HepG2 (cell line): ENCODE data around the gene MTFP1. TPM values are rescaled to one million over a fixed set of nuclear protein-coding genes. Genes with fewer than 3 reads are reported as not detected.
A peak's percentile ranks its signal among the peaks of the same experiment; 100 is the strongest.

Experiments used
- ATF7 ChIP-seq, 2 experiments: fragments of 450-650 bp in 1 of 2; sonication (generic) in 1 of 2; formaldehyde crosslinking in 1 of 2; IDR thresholded peaks; 2 replicates each; pipeline versions ENCODE4 v1.4.0 to v1.6.1; 2016 to 2020; ENCODE audit warnings: antibody characterized with exemption in 1 of 2, mild to moderate bottlenecking in 1 of 2, missing genetic modification reagents in 1 of 2
- HOXA7 ChIP-seq: sonication (generic); formaldehyde crosslinking; IDR thresholded peaks from 2 replicates; pipeline ENCODE4 v1.8.1; 2022; ENCODE audit warnings: mild to moderate bottlenecking, missing genetic modification reagents, moderate library complexity
- KLF11 ChIP-seq: IDR thresholded peaks from 2 replicates; pipeline ENCODE4 v1.6.1; 2016; ENCODE audit warnings: missing compliant biosample characterization
- NCOA1 ChIP-seq: sonication (generic); formaldehyde crosslinking; IDR thresholded peaks from 2 replicates; pipeline ENCODE4 v1.9.0; 2021; ENCODE audit warnings: missing genetic modification reagents
- ONECUT2 ChIP-seq: sonication (generic); formaldehyde crosslinking; IDR thresholded peaks from 2 replicates; pipeline ENCODE4 v1.4.0; 2020; ENCODE audit warnings: missing genetic modification reagents
- RNF2 ChIP-seq: fragments of 450-650 bp; conservative IDR thresholded peaks from 2 replicates; pipeline ENCODE4 v1.6.1; 2016; ENCODE audit warnings: low read depth
- SNAI1 ChIP-seq: sonication (generic); formaldehyde crosslinking; IDR thresholded peaks from 2 replicates; pipeline ENCODE4 v1.5.0; 2020; ENCODE audit warnings: mild to moderate bottlenecking, missing genetic modification reagents, borderline replicate concordance
- TBX2 ChIP-seq: sonication (generic); formaldehyde crosslinking; IDR thresholded peaks from 2 replicates; pipeline ENCODE4 v1.5.0; 2020; ENCODE audit warnings: missing genetic modification reagents, mild to moderate bottlenecking, borderline replicate concordance
- ZNF143 ChIP-seq: sonication (generic); formaldehyde crosslinking; IDR thresholded peaks from 2 replicates; pipeline ENCODE4 v1.4.0; 2020; ENCODE audit warnings: missing genetic modification reagents
- ZNF232 ChIP-seq: sonication (generic); formaldehyde crosslinking; IDR thresholded peaks from 2 replicates; pipeline ENCODE4 v1.4.0; 2020; ENCODE audit warnings: missing genetic modification reagents, borderline replicate concordance
- ZNF296 ChIP-seq: sonication (generic); formaldehyde crosslinking; conservative IDR thresholded peaks from 2 replicates; pipeline ENCODE4 v1.5.0; 2020; ENCODE audit warnings: mild to moderate bottlenecking, missing genetic modification reagents
- ZNF33B ChIP-seq: sonication (generic); formaldehyde crosslinking; IDR thresholded peaks from 2 replicates; pipeline ENCODE4 v1.5.1; 2020; ENCODE audit warnings: mild to moderate bottlenecking, missing genetic modification reagents
- ZNF530 ChIP-seq: sonication (generic); formaldehyde crosslinking; IDR thresholded peaks from 2 replicates; pipeline ENCODE4 v1.5.0; 2020; ENCODE audit warnings: low read depth, mild to moderate bottlenecking, missing genetic modification reagents
- ZNF563 ChIP-seq: sonication (generic); formaldehyde crosslinking; IDR thresholded peaks from 2 replicates; pipeline ENCODE4 v1.8.0; 2022; ENCODE audit warnings: mild to moderate bottlenecking, moderate library complexity, missing genetic modification reagents
- polyA plus RNA-seq, 8 experiments: library from polyadenylated mRNA; depleted of rRNA in 3 of 8; stranded (reverse) in 7 of 8; unstranded in 1 of 8; fragments of >200 nt; fragmentation: Illumina TruSeq in 4 of 8; extraction: Trizol in 4 of 8; gene quantifications; 2 replicates each; pipeline versions ENCODE4 v1.2.1 to v1.2.3, GENCODE V29; 2011 to 2016; ENCODE audit warnings: low read depth in 4 of 8, missing spikeins in 1 of 8, mixed read lengths in 1 of 8; ENCODE audit not compliant: insufficient read depth in 1 of 8
- total RNA-seq, 5 experiments: library from RNA; depleted of rRNA; stranded (reverse); fragments of >200 nt; fragmentation: Illumina TruSeq; extraction: Trizol; gene quantifications; 2 replicates each; pipeline ENCODE4 v1.2.3, GENCODE V29; 2016; ENCODE audit warnings: low read depth in 1 of 5
- TF ChIP-seq, protein P1 (sequence below), 2 experiments: sonication (generic) in 1 of 2; formaldehyde crosslinking in 1 of 2; IDR thresholded peaks; 2 replicates each; pipeline versions ENCODE4 v1.6.1 to v1.9.0; 2014 to 2022; ENCODE audit warnings: antibody characterized with exemption in 1 of 2, borderline replicate concordance in 1 of 2, inconsistent platforms in 1 of 2, low read depth in 1 of 2, missing genetic modification reagents in 1 of 2
- TF ChIP-seq, protein P2 (sequence below): sonication (generic); formaldehyde crosslinking; IDR thresholded peaks from 2 replicates; pipeline ENCODE4 v1.4.0; 2020; ENCODE audit warnings: mild to moderate bottlenecking, missing genetic modification reagents
- TF ChIP-seq, protein P3 (sequence below): sonication (generic); formaldehyde crosslinking; IDR thresholded peaks from 2 replicates; pipeline ENCODE4 v1.4.0; 2020; ENCODE audit warnings: missing genetic modification reagents
- TF ChIP-seq, protein P4 (sequence below): sonication (generic); formaldehyde crosslinking; IDR thresholded peaks from 2 replicates; pipeline ENCODE4 v1.5.0; 2020; ENCODE audit warnings: mild to moderate bottlenecking, missing genetic modification reagents

MTFP1 gene
- total and polyA plus RNA-seq, 2 of the 13 experiments (the other 11 are each of a cell fraction or from before 2014, with no cell fraction given): 29.5 to 45.6 TPM

DNA sequence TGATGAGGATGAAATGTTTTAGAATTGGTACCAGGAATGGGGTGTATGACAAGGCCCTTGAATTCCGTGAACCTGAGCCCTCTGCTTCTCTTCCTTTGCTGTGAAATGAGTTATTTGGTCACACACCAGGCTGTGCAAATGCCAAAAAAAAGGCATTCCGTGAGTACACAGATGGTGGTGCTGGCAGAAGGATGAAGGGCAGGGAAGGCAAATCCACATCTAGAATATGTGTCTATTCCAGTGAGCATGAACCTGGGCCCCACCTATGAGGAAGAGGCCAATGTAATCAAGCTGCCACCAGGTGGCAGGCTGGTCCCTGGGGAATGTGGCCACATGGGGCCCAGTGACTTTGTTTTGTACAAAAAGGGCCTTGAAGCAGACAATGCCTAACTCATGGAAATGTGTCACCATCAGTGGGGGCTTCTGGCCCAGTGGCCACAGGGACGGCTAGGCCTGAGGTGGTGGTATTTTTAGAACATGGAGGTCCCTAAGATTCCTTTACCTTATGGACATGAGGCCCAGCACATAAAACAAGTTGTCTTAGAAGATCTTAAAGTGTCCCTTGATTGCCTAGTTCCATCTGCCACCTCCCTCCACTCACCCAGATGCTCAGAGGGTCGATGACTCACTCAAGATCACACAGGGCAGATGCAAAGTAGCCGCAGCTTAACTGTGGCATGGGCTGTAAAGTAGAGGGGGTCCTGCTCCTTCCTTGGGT, 34.4 kb upstream of the MTFP1 start (continued):
- TF ChIP-seq, protein P1, sequence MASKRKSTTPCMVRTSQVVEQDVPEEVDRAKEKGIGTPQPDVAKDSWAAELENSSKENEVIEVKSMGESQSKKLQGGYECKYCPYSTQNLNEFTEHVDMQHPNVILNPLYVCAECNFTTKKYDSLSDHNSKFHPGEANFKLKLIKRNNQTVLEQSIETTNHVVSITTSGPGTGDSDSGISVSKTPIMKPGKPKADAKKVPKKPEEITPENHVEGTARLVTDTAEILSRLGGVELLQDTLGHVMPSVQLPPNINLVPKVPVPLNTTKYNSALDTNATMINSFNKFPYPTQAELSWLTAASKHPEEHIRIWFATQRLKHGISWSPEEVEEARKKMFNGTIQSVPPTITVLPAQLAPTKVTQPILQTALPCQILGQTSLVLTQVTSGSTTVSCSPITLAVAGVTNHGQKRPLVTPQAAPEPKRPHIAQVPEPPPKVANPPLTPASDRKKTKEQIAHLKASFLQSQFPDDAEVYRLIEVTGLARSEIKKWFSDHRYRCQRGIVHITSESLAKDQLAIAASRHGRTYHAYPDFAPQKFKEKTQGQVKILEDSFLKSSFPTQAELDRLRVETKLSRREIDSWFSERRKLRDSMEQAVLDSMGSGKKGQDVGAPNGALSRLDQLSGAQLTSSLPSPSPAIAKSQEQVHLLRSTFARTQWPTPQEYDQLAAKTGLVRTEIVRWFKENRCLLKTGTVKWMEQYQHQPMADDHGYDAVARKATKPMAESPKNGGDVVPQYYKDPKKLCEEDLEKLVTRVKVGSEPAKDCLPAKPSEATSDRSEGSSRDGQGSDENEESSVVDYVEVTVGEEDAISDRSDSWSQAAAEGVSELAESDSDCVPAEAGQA (IDR thresholded peaks at IDR 0.05; ENCODE audit: low read depth): no peak
- TF ChIP-seq, protein P1 (CRISPR knock-in tag; IDR thresholded peaks at IDR 0.05; ENCODE audit: borderline replicate concordance): no peak
- TF ChIP-seq TBX2 (CRISPR knock-in tag) (peak; percentile 37; the same call in 1 of the 2 replicates), KLF11 (CRISPR knock-in tag) (no peak), RNF2 (no peak), ZNF530 (CRISPR knock-in tag) (no peak), ATF7 (IDR thresholded peaks at IDR 0.05) (no peak), ATF7 (CRISPR knock-in tag; IDR thresholded peaks at IDR 0.05) (no peak), ZNF296 (CRISPR knock-in tag) (no peak), NCOA1 (CRISPR knock-in tag) (no peak), SNAI1 (CRISPR knock-in tag) (no peak), ZNF232 (CRISPR knock-in tag) (no peak), HOXA7 (CRISPR knock-in tag) (no peak), ZNF33B (CRISPR knock-in tag) (no peak), ZNF143 (CRISPR knock-in tag) (no peak), ONECUT2 (CRISPR knock-in tag) (no peak), ZNF563 (CRISPR knock-in tag) (no peak)
- TF ChIP-seq, protein P2, sequence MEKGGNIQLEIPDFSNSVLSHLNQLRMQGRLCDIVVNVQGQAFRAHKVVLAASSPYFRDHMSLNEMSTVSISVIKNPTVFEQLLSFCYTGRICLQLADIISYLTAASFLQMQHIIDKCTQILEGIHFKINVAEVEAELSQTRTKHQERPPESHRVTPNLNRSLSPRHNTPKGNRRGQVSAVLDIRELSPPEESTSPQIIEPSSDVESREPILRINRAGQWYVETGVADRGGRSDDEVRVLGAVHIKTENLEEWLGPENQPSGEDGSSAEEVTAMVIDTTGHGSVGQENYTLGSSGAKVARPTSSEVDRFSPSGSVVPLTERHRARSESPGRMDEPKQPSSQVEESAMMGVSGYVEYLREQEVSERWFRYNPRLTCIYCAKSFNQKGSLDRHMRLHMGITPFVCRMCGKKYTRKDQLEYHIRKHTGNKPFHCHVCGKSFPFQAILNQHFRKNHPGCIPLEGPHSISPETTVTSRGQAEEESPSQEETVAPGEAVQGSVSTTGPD (CRISPR knock-in tag): no peak
- TF ChIP-seq, protein P3, sequence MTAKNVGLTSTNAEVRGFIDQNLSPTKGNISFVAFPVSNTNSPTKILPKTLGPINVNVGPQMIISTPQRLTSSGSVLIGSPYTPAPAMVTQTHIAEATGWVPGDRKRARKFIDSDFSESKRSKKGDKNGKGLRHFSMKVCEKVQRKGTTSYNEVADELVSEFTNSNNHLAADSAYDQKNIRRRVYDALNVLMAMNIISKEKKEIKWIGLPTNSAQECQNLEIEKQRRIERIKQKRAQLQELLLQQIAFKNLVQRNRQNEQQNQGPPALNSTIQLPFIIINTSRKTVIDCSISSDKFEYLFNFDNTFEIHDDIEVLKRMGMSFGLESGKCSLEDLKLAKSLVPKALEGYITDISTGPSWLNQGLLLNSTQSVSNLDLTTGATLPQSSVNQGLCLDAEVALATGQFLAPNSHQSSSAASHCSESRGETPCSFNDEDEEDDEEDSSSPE: no peak
- TF ChIP-seq, protein P4, sequence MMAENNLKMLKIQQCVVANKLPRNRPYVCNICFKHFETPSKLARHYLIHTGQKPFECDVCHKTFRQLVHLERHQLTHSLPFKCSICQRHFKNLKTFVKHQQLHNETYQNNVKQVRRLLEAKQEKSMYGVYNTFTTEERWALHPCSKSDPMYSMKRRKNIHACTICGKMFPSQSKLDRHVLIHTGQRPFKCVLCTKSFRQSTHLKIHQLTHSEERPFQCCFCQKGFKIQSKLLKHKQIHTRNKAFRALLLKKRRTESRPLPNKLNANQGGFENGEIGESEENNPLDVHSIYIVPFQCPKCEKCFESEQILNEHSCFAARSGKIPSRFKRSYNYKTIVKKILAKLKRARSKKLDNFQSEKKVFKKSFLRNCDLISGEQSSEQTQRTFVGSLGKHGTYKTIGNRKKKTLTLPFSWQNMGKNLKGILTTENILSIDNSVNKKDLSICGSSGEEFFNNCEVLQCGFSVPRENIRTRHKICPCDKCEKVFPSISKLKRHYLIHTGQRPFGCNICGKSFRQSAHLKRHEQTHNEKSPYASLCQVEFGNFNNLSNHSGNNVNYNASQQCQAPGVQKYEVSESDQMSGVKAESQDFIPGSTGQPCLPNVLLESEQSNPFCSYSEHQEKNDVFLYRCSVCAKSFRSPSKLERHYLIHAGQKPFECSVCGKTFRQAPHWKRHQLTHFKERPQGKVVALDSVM (CRISPR knock-in tag): no peak
